CD4-positive, alpha-beta T cell treated with Interleukin-21 for 1 hour (primary cell): ENCODE data around the gene GSX2.

Experiments
- DNase-seq: peaks from one replicate; pipeline ENCODE4 v3.0.0-alpha.2; 2020

Gene GSX2

DNA sequence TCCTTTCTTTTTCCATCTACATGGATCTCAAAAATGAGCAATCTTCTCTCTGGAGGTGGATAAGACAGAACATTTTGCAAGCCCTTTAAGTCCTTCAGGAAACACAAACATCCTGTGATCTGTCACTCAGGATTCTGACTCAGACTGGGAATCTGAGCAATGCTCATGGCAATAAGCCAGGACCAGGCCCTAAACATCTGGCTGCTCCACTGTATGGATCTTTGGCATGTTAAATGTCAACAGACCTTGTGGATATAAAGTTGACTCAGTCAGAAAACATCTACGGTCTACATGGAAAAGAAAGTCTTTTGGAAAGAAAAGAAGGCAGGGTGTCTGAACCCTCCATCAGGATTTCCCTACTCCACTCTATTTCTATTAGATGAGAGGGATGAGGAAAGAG lies 17.8 kb upstream of the GSX2 start:
- DNase-seq: no peak

DNA sequence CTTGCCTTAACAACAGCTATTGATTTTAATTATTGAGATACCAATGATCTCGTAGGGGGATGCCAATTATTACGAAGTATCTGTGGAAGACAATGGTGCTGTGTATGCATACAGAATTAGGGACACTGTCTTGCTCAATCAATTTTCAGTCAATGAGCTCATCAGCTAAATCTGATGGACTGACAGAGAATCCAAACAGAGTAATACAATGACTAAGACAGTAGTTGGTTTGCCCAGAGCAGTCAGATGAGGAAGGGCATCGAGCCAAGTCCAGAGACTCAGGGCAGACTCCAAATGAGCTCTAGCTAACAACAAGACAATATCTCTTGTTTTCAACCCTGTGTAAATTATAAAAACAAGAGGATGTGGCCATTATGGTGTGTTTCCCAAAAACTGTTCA lies 14.7 kb upstream of the GSX2 start:
- DNase-seq: no peak

GRCh38 chr4:54089875-54090274 lies 10.1 kb upstream of the GSX2 start:
- no peak for DNase-seq

- DNase-seq: no peak
Observed at GRCh38 chr4:54090404-54090803, 9.6 kb upstream of the GSX2 start.

DNA sequence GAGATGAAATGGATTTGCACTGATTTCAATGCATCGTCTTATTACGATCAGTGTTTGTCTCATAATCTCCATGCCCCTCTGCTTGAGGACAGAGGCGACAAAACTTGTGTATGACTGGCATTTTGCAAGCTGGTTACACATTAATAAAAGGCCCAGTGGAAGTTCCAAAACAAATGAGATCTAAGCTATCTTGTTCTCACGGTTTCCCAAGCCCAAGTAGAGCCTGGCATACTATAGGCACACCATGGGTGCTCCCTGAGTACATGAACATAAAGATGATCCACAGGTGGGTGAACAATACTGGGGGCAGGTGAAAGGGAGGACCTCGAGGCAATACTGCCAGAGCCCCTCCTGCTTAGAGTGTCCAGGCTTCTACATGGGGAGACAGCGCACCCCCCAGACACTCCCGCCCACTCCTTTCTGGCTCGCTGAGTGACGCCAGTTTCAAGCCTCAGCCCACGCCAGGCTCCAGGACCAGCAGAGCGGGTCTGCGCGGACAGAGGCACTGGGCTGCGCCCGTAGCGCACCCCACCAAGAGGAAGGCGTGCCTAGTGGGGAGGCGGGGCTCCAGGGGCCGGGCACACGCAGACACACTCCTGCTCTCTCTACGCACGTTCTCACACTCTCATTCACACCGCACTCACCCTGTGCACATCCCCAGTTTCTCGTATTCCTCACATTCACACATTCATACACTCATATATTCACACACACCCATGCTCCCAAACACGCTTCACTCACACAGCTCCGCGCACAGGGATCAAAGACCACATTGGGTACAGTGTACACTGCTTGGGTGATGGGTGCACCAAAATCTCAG lies 8.9 kb upstream of the GSX2 start:
- DNase-seq: peak; percentile 35

DNA sequence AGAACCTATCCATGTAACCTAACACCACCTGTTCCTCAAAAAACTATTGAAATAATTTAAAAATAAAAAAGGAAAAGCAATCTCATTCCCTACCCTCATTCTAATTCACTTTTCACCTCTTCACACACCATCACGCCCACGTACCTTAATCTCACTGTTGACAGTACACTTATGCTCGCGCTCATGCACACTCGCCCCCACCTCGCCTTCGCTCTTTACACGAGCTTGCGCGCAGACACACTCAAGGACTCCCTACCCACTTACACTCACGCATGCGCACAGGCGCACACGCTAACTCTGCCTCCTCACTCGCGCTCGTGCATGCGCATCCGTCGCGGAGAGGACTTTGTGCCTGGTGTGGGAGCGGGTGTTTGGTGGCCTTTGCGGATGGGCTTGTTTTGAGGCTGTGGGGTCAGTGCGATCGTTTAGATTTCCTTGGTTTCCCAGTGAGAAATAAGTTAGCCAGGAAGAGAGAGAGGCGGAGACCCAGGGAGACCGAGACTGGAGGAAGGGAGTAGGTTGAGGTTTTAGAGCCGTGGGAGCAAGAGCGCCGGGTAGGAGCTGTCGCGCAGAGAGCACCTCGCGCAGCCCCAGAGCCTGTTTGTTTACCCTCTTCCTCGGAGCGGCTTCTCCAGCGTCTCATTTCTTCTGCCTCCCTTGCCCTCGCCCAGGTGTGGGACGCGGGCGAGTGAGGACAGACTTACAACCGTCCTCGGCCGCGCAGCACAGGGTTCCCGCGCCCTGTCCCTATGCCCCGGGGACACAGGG lies 8.1 kb upstream of the GSX2 start:
- DNase-seq: peak; percentile 86

DNA sequence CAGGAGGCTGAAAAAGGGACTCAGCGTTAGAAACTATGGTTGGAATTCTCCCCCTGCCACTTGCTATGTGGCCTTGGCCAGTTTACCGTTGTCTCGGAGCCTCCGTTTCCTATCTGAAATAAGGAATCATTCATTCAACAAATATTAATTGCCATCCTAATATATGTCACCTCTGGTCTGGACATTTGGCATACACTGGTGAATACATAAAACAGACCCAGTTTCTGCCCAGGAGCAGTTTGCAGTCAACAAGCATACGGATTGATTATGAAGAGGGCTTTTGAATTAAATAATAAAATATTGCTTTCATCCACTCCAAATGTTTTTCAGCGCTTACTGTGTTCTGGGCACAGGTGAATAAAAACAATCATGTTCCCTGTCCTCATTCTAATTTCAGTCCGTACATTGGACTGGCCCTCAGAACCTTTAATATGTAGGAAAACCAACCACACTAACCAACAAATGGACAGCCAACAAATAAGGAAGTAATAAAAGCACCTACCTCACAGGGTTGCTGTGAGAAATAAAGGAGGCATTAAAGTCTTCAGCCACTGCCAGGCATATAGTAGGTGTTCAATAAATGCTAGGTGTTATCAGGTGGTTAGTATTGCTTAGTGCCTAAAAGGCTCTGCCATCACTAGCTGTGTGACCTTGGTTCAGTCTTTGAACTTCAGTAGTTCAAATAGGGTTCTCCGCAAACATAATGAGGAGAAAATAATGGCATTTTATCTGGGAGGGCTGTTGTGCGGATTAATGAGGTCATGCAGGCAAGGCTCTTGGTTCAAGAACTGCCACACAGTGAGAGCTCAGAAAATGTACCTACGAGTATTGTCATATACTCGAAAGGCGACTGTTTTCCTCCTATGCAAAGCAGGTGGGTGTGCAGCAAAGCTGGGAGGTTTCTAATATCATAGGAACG lies 7.3 kb upstream of the GSX2 start:
- DNase-seq: no peak

DNA sequence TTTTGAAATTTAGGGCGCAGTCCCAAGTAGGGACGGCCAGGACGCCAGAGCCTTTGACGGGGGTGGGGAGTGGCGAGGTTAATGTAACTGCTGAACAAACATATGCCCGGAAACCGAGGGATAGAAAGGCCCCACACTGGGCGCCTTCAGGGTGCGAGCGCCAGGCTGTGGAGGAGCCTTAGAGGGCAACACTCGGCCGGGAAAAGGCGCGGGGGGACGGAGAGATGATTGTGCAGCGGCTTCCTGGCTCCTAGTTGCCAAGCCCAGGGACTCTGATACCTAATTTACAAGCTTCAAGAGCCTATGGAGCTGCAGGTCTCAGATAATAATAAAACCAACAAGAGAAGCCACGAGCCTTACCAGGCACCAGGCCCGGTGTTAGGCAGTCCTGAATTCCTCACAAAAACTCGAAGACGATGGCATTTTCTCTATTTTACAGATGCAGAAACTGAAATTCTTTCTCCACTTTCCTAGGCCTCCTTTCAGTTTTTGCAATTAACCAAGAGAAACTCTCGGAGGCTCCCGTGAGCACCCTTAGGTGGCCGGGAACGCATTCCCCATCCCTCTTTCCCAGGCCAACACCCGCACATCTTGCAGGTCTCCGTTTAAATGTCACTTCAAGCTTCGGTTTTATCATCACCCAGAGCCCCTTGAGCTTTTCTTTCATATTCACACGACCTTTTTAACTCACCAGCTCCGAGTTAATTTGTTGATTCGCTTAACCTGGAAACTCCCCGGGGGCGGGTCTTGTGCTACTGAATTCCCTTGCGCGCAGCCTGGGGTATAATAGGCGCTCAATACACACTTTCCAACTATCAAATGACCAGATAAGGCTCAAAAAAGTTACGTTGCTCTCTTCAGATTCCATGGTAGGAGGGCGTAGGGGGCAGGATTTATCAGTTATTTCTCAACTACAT lies 6.4 kb upstream of the GSX2 start:
- DNase-seq: no peak

GRCh38 chr4:54094451-54094850 lies 5.5 kb upstream of the GSX2 start:
- DNase-seq: no peak

DNA sequence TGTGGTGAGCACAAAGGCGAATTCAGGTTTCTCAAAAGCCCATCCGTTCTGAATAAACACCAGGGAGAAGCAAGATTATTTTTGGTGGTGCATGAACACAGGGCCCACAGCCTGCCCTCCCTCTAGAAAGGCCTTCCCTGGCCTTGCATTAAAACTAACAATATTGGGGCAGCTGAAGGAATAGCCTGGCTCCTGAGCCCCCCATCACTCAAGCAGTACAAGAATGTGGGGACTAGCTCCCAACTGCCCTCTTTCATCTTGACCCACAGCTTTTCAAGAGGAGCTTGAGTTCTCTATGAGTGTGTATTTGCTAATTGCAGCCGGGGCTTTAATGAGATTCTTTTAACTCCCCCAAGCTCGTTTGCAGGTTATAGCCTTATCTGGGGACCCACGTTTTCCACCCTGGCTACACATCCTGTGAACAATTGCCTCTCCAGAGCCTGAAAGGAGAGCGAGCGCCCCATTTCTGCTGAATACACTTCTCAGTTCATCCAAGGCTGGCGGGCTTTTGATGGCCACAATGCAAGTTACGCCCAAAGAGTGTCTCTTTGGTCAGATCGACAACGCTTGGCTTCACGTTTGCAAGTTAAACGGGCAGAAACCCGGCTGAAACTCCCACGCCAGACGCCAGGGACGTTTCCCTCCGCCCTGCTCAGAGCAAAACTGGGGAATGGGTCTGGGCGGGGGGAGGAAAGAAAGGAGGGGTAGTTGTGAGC lies 4.7 kb upstream of the GSX2 start:
- DNase-seq: no peak

DNA sequence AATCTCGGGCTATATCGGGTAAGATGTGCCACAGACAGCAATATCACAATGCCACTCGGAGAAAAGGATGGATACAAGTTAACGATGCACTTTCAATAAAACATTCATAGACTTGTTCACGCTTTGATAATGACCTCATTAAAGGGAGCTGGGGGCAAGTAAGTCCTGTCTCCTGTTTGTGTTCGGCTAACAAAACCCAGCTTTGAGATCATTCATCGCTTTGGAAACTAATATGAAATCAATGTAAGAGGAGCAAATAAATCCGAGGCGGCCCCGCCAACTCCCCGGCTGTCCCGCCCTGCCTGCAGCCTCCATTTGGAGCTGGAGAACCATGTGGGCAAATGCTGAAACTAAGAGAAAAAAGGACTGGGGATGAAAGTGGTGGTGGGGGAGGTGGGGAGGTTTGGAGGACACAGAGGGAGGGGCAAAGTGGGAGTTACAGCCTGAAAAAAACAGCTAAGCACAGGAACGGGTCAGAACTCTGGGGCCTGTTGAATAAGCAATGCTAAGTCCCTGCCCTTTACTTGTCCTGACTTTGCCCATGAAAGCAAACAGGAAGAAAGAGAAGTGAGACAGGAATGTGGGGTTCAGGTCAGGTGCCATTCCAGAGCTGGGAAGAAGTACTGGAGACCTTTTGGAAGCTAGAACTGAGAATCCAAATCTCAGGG lies 3.5 kb upstream of the GSX2 start:
- no peak for DNase-seq

DNA sequence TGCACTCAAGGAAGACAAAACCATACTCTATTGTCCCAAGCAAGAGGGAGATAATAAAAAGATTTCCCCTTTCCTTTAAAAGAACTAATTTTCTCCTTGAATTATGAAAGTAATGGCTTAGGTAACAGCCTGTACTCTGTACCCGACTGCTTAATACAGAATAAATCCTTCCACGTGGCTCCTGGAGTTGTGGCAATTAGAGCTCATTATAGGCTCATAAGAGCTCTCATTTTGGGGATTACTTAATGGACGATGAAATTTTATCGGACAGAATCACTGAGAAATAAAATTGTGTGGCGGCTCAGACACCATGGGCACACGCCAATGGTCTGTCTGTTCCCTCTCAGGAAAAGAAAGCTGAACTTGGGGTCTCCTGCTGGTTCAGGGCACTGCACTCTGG lies 2.8 kb upstream of the GSX2 start:
- no peak for DNase-seq

GRCh38 chr4:54098375-54098774 lies 1.6 kb upstream of the GSX2 start:
- DNase-seq: no peak

DNA sequence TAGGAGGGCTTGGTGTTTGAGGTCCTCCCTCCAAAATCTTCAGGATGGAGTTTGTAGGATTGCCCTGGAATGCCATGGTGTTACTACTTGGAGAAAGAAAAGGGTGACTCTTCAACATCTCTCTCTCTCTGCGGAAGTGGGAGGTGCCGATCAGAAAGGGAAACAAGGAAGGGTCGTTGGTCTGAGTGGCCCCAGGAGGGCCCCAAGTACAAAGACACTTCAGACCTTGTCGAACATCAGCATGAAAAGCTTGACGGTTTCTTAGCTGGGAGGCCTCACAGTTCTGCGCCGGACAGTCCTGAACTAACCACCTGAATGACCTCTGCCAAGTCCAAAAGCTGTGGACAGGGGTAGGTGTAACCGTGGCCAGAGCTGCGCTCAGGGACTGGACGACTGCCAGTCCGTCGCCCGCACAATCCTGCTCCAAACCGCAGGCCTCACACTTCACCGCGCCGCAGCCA lies 646 bp upstream of the GSX2 start:
- no peak for DNase-seq

DNA sequence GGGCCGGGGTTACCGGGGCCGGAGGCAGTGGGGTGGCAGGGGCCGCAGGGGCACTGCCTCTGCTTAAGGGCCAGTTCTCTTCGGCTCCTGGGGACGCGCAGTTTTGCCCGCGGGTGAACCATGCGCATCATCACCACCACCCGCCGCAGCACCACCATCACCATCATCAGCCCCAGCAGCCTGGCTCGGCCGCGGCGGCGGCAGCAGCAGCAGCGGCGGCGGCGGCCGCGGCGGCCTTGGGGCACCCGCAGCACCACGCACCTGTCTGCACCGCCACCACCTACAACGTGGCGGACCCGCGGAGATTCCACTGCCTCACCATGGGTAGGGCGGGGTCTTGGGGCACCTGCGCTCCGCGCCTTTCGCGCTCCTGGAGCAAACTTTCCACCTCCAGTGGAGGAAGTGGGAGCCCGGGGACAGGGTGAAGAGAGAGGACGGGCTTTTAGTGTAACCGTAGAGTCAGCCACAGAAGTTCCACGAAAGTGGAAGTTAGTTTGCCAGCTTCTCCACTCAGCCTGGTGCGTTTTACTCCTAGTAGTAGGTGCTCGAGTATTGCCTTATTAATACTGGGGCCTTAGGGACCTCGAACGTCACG lies 729 bp downstream of the GSX2 start:
- no peak for DNase-seq

GRCh38 chr4:54101190-54102041 lies 1.5 kb downstream of the GSX2 start:
- no peak for DNase-seq

GRCh38 chr4:54102531-54103106 lies 2.7 kb downstream of the GSX2 start:
- DNase-seq: no peak

GRCh38 chr4:54103190-54103574 lies 3.2 kb downstream of the GSX2 start:
- no peak for DNase-seq

DNA sequence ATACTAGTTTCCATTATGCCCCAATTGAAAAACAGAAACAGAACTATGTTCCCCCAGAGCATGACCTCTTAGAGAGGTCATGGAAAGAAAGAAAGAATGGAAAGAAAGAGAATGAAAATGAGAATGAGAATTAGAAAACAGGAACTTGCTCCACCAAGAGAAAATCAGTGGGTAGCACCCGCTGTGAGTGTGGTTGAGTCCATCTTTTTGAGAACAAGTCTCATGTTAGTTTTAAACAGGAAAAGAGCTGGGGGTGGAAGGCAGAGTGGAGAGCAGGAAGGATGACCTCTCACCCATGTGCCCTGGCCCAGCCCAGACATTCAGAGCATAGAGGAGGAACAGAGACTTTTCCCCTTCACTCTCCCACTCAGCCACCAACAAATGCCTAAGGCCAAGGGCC lies 4.9 kb downstream of the GSX2 start:
- DNase-seq: no peak
